CD4-positive, alpha-beta T cell treated with Interleukin-17A for 1 hour (primary cell): ENCODE data around the gene SLC29A2.
"Not testable (repeated sequence)": the region's sequence is repeated elsewhere in the genome, so short reads cannot be mapped to it uniquely, and the experiment has no call there.

Source experiments
- DNase-seq: peaks from one replicate; pipeline ENCODE4 v3.0.0-alpha.2; 2020

Gene SLC29A2

DNA sequence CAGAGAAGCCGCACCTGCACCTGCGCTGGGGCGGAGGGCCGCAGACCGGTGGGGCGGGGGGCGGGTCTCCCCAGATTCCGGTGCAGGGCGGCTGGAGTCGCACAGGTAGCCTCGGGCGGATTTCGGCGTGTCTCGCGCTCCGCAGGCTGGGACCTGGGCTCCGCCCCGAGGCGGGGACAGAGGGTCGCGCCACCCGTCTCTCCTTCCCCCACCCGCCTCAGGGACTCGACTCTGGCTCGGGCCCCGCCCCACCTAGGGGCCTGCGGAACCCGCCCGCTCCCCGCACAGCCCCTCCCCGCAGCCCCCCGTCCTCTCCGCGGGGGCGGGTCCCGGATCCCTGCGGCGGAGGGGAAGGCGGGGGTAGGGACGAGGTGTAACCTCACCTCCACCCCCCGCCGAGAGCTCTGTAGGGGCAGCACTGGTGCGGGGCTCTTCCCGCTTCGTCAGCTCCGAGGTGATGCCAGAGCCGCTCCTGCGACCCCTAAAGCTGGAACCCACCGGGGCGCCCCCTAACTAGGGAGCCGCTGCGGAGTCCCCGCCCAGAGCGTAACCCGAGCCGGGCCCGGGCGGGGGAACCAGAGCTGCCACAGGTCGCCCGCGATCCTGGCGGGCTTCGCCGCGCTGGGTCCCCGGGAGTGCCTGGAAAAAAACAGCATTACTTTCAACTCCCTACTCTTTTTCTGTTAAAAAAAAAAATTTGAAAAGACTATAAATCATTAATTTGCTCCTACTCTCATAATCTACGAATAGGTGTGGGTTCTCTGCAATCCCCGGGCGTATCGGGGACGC lies at the start of gene SLC29A2:
SLC29A2 (minus strand) TSS at position 134 of the 789 bp plus-strand sequence. CDS start 169 bp downstream, outside the sequence.
- DNase-seq: peak; percentile 81

DNA sequence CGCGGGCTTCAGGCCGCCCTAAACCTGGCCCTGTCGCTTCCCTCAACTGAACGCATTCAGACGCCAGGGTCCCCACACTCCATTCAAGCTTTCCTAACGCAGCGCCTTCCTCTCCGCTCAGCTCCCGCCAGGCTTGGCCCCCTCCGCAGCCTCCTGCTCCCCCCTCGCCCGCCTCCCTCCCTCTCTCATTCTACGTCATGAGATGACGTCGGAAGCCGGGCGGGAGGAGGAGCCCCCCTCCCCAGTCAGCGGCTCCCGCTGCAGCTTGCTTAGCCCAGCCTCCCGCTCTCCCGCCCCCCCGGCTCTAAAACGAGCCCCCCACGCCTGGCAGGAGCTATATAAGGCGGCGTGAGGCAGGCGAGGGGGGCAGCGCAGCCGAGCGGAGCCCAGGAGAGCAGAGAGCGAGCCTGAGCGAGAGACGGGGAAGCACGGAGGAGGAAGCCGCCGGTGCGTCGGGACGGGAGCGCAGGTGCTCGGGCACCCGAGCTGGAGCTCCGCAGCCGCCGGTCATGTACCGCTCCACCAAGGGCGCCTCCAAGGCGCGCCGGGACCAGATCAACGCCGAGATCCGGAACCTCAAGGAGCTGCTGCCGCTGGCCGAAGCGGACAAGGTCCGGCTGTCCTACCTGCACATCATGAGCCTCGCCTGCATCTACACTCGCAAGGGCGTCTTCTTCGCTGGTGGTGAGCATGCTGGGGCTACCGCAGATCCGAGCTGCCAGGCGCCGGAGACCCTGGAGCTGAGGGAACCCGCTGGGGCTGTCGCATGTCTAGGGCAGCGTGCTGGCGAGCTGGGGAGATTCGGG lies 49.3 kb upstream of the SLC29A2 start, which contains the start of gene NPAS4:
NPAS4 (plus strand) TSS at position 365 of the 806 bp plus-strand sequence; CDS start at position 510, 145 bp downstream.
- DNase-seq: no peak

DNA sequence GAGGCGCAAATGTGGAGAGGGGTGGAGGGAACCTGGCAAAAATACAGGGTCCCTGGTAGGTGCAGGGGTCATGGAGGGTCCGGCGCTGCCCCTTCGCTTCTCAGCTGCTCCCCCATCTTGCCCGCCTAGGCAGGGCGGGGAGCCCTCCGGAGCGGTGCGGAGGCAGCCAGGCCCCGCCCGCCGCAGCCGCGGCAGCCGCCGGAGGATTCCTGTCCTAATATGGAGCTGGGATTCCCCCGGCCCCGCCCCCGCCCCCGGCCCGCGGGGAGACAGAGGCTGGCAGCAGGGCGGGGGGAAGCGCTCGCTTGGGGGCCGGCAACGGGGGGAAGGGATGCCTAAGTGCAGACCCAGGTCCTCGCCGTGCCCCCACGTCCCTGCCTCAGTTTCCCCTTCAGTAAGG lies 48.3 kb upstream of the SLC29A2 start:
- no peak for DNase-seq

DNA sequence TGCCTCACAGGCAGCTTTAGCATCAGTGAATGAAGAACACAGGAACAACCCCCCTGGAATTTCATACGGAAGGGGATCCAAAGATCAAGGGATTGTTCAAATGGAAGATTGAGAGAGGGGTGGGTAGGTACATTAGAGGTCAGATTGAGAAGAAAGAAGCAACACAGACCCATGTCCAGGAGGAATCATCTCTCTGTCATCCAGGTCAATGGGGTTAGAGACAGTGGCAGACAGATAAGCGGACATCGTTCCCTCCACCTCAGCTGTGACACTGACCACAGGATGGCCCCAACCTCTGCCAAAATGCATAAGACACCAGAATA lies 47.4 kb upstream of the SLC29A2 start:
- DNase-seq: no peak

- DNase-seq: peak; percentile 52
Observed at GRCh38 chr11:66418168-66418985, 46.8 kb upstream of the SLC29A2 start.

DNA sequence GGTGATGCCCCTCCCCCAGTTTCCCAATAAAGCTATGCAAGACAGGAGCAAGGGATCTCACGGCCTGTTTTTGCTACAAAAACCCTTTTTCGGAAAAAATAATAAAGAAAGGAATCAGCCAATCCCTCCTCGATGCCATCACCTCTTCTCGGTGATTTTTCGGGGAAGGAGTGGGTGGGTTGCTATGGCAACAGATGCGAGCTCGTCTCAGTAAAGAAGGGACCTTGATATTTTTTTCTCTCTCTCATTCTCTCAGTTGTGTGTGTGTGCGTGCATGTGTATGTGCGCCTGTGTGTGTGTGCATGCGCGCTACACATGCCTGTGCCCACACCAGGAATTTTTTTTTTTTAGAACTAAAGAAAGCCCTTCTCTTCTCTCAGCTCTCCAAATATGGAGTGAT lies 45.4 kb upstream of the SLC29A2 start:
- no peak for DNase-seq

GRCh38 chr11:66415423-66415822 lies 43.9 kb upstream of the SLC29A2 start:
- no peak for DNase-seq

- no peak for DNase-seq
Observed at GRCh38 chr11:66414120-66414934, 42.8 kb upstream of the SLC29A2 start.

- DNase-seq: no peak
Observed at GRCh38 chr11:66413167-66413566, 41.6 kb upstream of the SLC29A2 start.

DNA sequence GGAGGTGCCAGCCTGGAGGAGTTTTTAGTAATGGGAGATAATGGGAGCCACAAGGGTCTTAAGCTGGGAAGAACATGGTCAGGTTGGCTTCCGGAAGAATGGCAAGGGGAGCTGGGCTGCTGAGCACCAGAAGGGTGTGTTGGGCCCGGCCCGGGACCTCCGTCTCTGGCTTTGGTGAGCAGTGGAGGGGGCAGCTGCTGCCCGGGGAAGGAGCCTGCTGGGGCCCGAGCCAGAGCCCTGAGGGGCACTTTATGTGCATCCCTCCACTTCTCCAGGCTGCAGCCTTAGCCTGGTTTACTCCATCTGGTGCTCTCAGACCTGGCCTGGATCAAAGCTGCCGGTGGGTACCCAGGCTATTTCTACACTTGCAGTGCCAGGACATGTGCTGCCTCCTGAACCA lies 40.5 kb upstream of the SLC29A2 start:
- no peak for DNase-seq

- no peak for DNase-seq
Observed at GRCh38 chr11:66411323-66411722, 39.8 kb upstream of the SLC29A2 start.

GRCh38 chr11:66410191-66410590 lies 38.6 kb upstream of the SLC29A2 start:
- DNase-seq: no peak

GRCh38 chr11:66409226-66409625 lies 37.7 kb upstream of the SLC29A2 start:
- DNase-seq: no peak

DNA sequence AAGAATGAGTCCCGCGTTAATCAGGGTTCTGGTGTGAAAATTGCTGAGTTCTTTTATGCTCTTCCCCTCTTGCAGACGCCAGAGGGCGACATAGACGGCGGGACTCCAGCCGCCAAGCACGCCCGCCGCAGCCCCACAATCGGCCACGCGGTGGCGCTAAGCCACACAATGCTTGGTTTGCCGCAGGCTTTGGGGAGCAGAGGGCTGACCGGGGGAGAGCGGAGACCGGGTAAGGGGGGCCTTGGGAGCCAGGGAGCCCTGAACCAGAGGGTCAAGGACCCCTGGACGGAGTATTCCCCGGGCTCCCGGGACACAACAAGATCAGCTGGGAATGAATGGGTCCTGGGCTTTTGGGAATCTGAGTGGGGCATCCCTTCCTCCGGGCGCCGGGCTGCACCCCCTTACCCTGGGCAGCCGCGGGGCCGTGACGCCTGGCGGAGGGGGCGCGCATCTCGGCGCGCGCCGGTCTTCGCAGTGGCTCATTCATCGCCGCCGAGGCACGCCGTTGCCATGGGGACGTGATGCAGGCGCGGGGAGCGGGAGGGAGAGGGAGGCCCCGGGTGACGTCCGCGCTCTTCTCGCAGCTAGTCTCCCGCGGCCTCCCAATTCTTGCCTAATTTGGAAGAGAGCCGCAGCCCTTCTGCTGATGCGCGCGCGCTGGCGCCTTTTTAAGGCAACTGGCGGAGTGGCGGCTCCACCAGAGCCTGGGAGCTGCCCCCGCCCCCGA lies 37.1 kb upstream of the SLC29A2 start:
- peak; percentile 90 for DNase-seq

DNA sequence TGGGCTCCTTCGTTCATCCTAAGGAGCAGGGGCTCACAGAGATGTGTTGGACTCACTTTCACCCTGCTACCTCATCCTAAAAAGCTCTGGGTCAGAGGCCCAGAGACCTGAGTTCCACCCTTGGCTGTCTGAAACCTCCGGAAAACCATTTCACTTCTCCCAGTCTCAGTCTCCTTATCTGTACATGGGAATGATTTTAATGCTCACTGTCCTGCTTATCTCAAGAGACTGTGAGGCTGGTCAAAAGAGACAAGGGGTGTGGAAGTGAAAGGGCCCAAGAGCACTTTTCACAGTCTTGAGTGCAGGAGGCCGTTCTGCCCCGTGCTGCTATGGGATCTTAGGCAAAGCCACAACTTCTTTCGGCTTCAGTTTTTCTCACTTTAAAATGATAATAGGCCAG lies 36.1 kb upstream of the SLC29A2 start:
- DNase-seq: no peak

- DNase-seq: no peak
Observed at GRCh38 chr11:66393954-66394353, 22.4 kb upstream of the SLC29A2 start.

DNA sequence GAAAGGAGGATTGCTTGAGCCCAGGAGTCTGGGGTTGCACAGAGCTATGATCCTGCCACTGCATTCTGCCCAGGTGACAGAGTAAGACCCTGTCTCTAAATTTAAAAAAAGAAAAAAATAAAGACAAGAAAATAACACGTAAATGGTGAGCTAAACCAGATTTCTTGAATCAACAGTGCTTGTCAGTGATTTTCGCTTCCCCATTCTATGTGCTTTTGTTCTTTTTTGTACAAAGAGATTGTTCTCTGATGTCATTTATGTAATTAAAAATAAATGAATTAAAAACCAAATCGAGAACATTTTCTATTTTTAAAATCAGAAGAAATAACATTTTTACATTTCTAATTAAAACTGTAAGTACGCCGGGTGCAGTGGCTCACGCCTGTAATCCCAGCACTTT lies 19.8 kb upstream of the SLC29A2 start:
- no peak for DNase-seq

DNA sequence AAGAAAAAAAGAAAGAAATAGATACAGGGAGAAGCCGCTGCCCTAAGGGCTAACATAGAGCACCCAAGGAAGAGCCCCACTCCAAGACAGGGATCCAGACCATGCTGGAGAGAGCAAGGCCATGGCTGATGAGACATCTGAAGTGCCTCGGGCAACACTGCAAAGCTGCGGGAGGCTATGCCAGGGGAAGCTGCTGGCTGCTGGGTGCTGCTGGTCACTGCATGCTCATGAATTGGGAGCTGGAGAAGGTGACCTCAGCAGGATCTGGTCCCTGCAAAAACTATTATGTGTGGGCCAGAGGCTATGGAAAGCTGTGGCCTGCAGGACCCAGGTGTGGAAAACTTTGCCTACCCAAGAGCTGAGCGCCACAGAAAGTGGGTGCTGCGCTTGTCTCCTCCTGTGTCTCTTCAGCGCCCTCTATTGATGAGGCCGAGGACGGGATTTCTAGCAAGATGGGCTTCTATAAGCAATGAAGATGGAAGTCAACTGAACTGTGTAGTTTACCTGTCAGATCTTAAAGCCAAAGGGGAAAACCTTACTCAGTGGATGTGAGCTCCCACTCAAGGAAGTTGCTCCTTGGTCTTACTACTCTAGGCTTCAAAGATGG lies 17.3 kb upstream of the SLC29A2 start:
- DNase-seq: peak; percentile 79

- DNase-seq: peak; percentile 84
Observed at GRCh38 chr11:66386171-66387069, 14.9 kb upstream of the SLC29A2 start.

- DNase-seq: not testable (repeated sequence)
Observed at GRCh38 chr11:66384316-66384715, 12.8 kb upstream of the SLC29A2 start.
